Activated gamma-delta T cell (primary cell): ENCODE results near the gene HOXA3.

Experiments used
- DNase-seq: peaks from one replicate; lab custom pipeline; 2025; lab: John Stamatoyannopoulos, UW

HOXA3 gene

GRCh38 chr7:27114881-27115220, 37.5 kb downstream of the HOXA3 start:
- DNase-seq = no peak

GRCh38 chr7:27113991-27114769, 38.2 kb downstream of the HOXA3 start:
- no peak for DNase-seq

GRCh38 chr7:27112955-27113949, 39.1 kb downstream of the HOXA3 start:
- DNase-seq = no peak

GRCh38 chr7:27112361-27112760, 40.0 kb downstream of the HOXA3 start:
- no peak for DNase-seq

GRCh38 chr7:27111751-27112277, 40.6 kb downstream of the HOXA3 start:
- no peak for DNase-seq

GRCh38 chr7:27111042-27111750, 41.2 kb downstream of the HOXA3 start:
- DNase-seq = no peak

GRCh38 chr7:27110186-27111031, 42.0 kb downstream of the HOXA3 start:
- no peak for DNase-seq

GRCh38 chr7:27109466-27110185, 42.8 kb downstream of the HOXA3 start:
- no peak for DNase-seq

- DNase-seq = no peak
These were observed 43.8 kb downstream of the HOXA3 start for GRCh38 chr7:27108390-27109127.

GRCh38 chr7:27107391-27108381, 44.7 kb downstream of the HOXA3 start:
- no peak for DNase-seq

- no peak for DNase-seq
These were observed 45.5 kb downstream of the HOXA3 start for GRCh38 chr7:27106901-27107240.

- DNase-seq = no peak
These were observed 46.0 kb downstream of the HOXA3 start for GRCh38 chr7:27106181-27106900.

GRCh38 chr7:27105301-27106031, 46.9 kb downstream of the HOXA3 start:
- no peak for DNase-seq

GRCh38 chr7:27104341-27105058, 47.9 kb downstream of the HOXA3 start:
- no peak for DNase-seq

- DNase-seq = no peak
These were observed 48.7 kb downstream of the HOXA3 start for GRCh38 chr7:27103489-27104226.
